Measurements from ENCODE around the gene KDM4B.

DNA sequence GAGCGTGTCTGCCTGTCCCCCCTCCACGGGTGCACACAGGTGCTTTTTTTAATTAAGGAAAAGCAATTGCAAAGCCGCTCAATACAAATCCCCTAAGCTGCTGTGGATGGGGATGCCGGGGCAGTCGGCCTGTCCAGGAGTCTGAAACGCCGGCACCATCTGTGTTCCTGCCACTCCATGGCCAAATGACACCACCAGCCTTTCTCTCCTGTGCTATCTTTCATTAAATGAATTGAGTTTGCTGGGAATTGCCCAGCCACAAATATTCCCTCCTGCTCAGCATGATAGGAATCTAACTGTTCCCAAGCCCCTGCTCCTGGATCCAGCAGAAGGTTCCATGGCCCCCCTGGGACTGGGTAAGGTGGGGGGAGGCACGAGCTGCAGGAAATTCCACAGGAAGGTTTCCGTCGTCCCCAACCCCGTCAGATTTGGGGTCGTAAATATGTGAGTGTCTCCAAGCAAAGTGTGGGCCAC is 139.2 kb downstream of the KDM4B start:
- TF ChIP-seq CTCF (IDR thresholded peaks at IDR 0.05; ENCODE audit: low read depth, low read length, missing input control) (no peak), HNF4G (IDR thresholded peaks at IDR 0.05) (no peak), TAF1 (conservative IDR thresholded peaks at IDR 0.05) (no peak)
- TF ChIP-seq, protein P1, sequence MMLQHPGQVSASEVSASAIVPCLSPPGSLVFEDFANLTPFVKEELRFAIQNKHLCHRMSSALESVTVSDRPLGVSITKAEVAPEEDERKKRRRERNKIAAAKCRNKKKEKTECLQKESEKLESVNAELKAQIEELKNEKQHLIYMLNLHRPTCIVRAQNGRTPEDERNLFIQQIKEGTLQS (IDR thresholded peaks at IDR 0.05) = no peak
